HEK293 (cell line): ENCODE results near the gene SLC38A3.

Experiments used
- CTCF ChIA-PET: fragments of 350-600 bp; formaldehyde crosslinking; extraction: SDS; loops from one replicate; lab custom pipeline; 2021; ENCODE audit warnings: antibody characterized with exemption; lab: Yijun Ruan, JAX
- POLR2A ChIA-PET: fragments of 300-600 bp; formaldehyde crosslinking; extraction: SDS; loops from one replicate; lab custom pipeline; 2020; ENCODE audit warnings: antibody characterized with exemption, inconsistent platforms; lab: Yijun Ruan, JAX
- H3K27ac ChIP-seq: fragments of 200-500 bp; sonication (Bioruptor generic); 2 replicates; pipeline ENCODE4 v1.5.1; 2014; ENCODE audit warnings: low read depth, low read length, control low read depth, inconsistent platforms; ENCODE audit errors: extremely low read depth
- H3K36me3 ChIP-seq, 2 experiments: fragments of 200-500 bp in 1 of 2; sonication (Bioruptor generic) in 1 of 2; 1 replicate in 1 of 2; 2 replicates in 1 of 2; pipeline ENCODE4 v1.5.1; 2014 to 2017; ENCODE audit warnings: inconsistent platforms in 2 of 2, low read length in 2 of 2; ENCODE audit not compliant: control insufficient read depth in 2 of 2, insufficient read depth in 1 of 2
- H3K4me1 ChIP-seq: fragments of 200-500 bp; sonication (Bioruptor generic); 2 replicates; pipeline ENCODE4 v1.5.1; 2014; ENCODE audit warnings: mild to moderate bottlenecking, low read length, inconsistent platforms; ENCODE audit not compliant: control insufficient read depth, insufficient read depth
- H3K4me3 ChIP-seq: 2 replicates; pipeline ENCODE4 v1.5.1; 2011; ENCODE audit warnings: low read depth, mild to moderate bottlenecking, control low read depth, low read length, moderate library complexity
- H3K9me3 ChIP-seq: fragments of 200-500 bp; sonication (Bioruptor generic); 2 replicates; pipeline ENCODE4 v1.5.1; 2014; ENCODE audit warnings: low read depth, low read length, inconsistent platforms; ENCODE audit not compliant: control insufficient read depth, insufficient read depth
- AEBP2 ChIP-seq: fragments of 450-650 bp; formaldehyde crosslinking; IDR thresholded peaks from 2 replicates; pipeline ENCODE4 v1.5.1; 2016; ENCODE audit warnings: missing biosample characterization, missing genetic modification characterization, borderline replicate concordance
- KLF1 ChIP-seq: fragments of 450-650 bp; formaldehyde crosslinking; IDR thresholded peaks from 2 replicates; pipeline ENCODE4 v1.5.1; 2016; ENCODE audit warnings: missing biosample characterization, missing genetic modification characterization
- OVOL3 ChIP-seq: fragments of 450-650 bp; formaldehyde crosslinking; IDR thresholded peaks from 2 replicates; pipeline ENCODE4 v1.5.1; 2016; ENCODE audit warnings: missing biosample characterization, missing genetic modification characterization
- SP2 ChIP-seq: fragments of 450-650 bp; formaldehyde crosslinking; IDR thresholded peaks from 2 replicates; pipeline ENCODE4 v1.5.1; 2016; ENCODE audit warnings: missing biosample characterization, missing genetic modification characterization
- ZBTB1 ChIP-seq: fragments of 450-650 bp; formaldehyde crosslinking; IDR thresholded peaks from 2 replicates; pipeline ENCODE4 v1.5.1; 2016; ENCODE audit warnings: missing biosample characterization, missing genetic modification characterization
- ZBTB17 ChIP-seq: fragments of 450-650 bp; formaldehyde crosslinking; IDR thresholded peaks from 2 replicates; pipeline ENCODE4 v1.5.1; 2016; ENCODE audit warnings: missing biosample characterization, missing genetic modification characterization
- ZBTB20 ChIP-seq: fragments of 450-650 bp; formaldehyde crosslinking; IDR thresholded peaks from 2 replicates; pipeline ENCODE4 v1.5.1; 2016; ENCODE audit warnings: missing biosample characterization, missing genetic modification characterization
- ZIC2 ChIP-seq: fragments of 450-650 bp; formaldehyde crosslinking; IDR thresholded peaks from 2 replicates; pipeline ENCODE4 v1.5.1; 2016; ENCODE audit warnings: missing biosample characterization, missing genetic modification characterization
- ZNF335 ChIP-seq: fragments of 450-650 bp; formaldehyde crosslinking; conservative IDR thresholded peaks from 2 replicates; pipeline ENCODE4 v1.5.1; 2016; ENCODE audit warnings: missing biosample characterization, missing genetic modification characterization
- ZNF341 ChIP-seq: fragments of 450-650 bp; formaldehyde crosslinking; IDR thresholded peaks from 2 replicates; pipeline ENCODE4; 2016; ENCODE audit warnings: low read depth, missing biosample characterization, missing genetic modification characterization
- ZNF544 ChIP-seq: fragments of 450-650 bp; formaldehyde crosslinking; IDR thresholded peaks from 2 replicates; pipeline ENCODE4 v1.5.0; 2017; ENCODE audit warnings: missing biosample characterization, missing genetic modification characterization
- ZNF561 ChIP-seq: fragments of 450-650 bp; IDR thresholded peaks from 2 replicates; pipeline ENCODE4 v1.5.1; 2018; ENCODE audit warnings: missing biosample characterization, missing genetic modification characterization, borderline replicate concordance
- ZNF596 ChIP-seq: fragments of 450-650 bp; IDR thresholded peaks from 2 replicates; pipeline ENCODE4 v1.5.0; 2018; ENCODE audit warnings: missing biosample characterization, mild to moderate bottlenecking, missing genetic modification characterization, moderate library complexity
- ZNF830 ChIP-seq: fragments of 450-650 bp; IDR thresholded peaks from 2 replicates; pipeline ENCODE4 v1.5.0; 2018; ENCODE audit warnings: missing biosample characterization, missing genetic modification characterization, low read depth, mild to moderate bottlenecking, moderate library complexity

The SLC38A3 gene

GRCh38 chr3:50203113-50203808 lies 1.8 kb upstream of the SLC38A3 start:
- Histone ChIP-seq H3K4me1 (no peaks in the 10 kb centered on the region), H3K36me3 (no peaks in the 10 kb centered on the region), H3K4me3 (no peak overlapping the region), H3K27ac (no peak overlapping the region), H3K9me3 (no peaks in the 10 kb centered on the region)
- TF ChIP-seq ZNF544 (tag by site-specific recombination) (no peak), ZNF596 (tag by site-specific recombination) (no peak), ZNF830 (no peak), ZBTB17 (tag by site-specific recombination) (peak; percentile 52; the same call in 1 of the 2 replicates), ZIC2 (tag by site-specific recombination) (no peak)
- CTCF ChIA-PET, result interaction anchor here (0.7 to 4.4 kb wide), 4 partner anchors 9 to 89 kb away, joined by 3 to 39 read pairs (median 4); partner anchors contain the start of gene IFRD2
- POLR2A ChIA-PET, result interaction anchor here (0.6 to 1.4 kb wide), 2 partner anchors 9 to 76 kb away, joined by 3 to 4 read pairs; no protein-coding TSS in a partner anchor

GRCh38 chr3:50203809-50204803 lies 965 bp upstream of the SLC38A3 start:
- H3K27ac ChIP-seq, result no peak overlapping the region
- POLR2A ChIA-PET, result interaction anchor here (0.7 to 1.4 kb wide), 2 partner anchors 10 to 21 kb away, joined by 3 to 8 read pairs; no protein-coding TSS in a partner anchor
- no peaks in the 10 kb centered on the region for H3K9me3 ChIP-seq
- CTCF ChIA-PET, result interaction anchor here (0.6 to 4.4 kb wide), 6 partner anchors 10 to 95 kb away, joined by 3 to 39 read pairs (median 4); partner anchors contain the start of gene IFRD2
- no peak overlapping the region for H3K4me3 ChIP-seq
- no peaks in the 10 kb centered on the region for H3K36me3 ChIP-seq
- peak; percentile 82 for TF ChIP-seq ZNF341 (tag by site-specific recombination)
- TF ChIP-seq ZBTB1 (tag by site-specific recombination), result no peak
- no peaks in the 10 kb centered on the region for H3K4me1 ChIP-seq

- Histone ChIP-seq H3K9me3 (no peaks in the 10 kb centered on the region), H3K27ac (no peak overlapping the region), H3K4me1 (no peaks in the 10 kb centered on the region), H3K36me3 (no peaks in the 10 kb centered on the region), H3K4me3 (peak overlapping the region; percentile 44)
- TF ChIP-seq ZNF561 (tag by site-specific recombination) (no peak), ZIC2 (tag by site-specific recombination) (peak; percentile 68), SP2 (peak; percentile 42), ZBTB20 (tag by site-specific recombination) (0 out of 2 replicates have a peak, but pooled peaks have one; percentile 23), KLF1 (tag by site-specific recombination) (no peak), AEBP2 (no peak), OVOL3 (tag by site-specific recombination) (no peak), ZNF335 (peak; percentile 86)
- ChIA-PET CTCF (interaction anchor here (0.8 to 4.4 kb wide), 4 partner anchors 11 to 85 kb away, joined by 3 to 39 read pairs (median 5); no protein-coding TSS in a partner anchor), POLR2A (interaction anchor here (0.6 kb wide), 1 partner anchor 11 kb away, joined by 3 read pairs; no protein-coding TSS in a partner anchor)
These were observed 574 bp downstream of the SLC38A3 start for GRCh38 chr3:50205413-50206276.
